ENCODE data around the gene MAP7D3.

Gene MAP7D3

DNA sequence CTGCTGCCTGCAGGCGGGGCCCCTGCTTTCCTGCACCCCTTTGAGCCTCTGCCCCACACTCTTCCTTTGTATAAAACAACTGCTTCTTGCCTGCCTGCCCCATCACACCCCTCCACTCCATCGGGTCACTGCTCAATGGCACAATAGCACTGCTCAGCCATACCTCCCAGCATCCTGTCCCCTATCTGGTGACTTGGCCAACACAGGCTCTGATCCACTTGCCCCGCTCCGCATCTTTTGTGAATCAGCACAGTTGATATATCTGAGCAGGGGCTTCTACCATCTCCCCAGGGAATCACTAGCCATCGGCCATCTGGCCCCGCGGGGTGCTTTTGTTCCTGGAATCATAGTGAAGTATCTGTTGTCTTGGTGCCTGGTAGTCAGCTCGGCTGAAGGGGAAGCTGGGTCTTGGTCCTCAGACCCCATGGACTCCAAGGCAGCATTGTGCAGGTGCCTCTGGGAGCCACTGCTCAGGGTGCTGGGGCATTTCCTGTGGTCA, 45.3 kb downstream of the MAP7D3 start:
- Histone ChIP-seq H3K27ac (ENCODE audit: low read depth, low read length) (no peak overlapping the region), H4K20me1 (ENCODE audit: low read depth, low read length) (no peaks in the 10 kb centered on the region), H3K36me3 (ENCODE audit: low read length) (no peaks in the 10 kb centered on the region), H3K79me2 (ENCODE audit: insufficient read depth, low read length) (no peaks in the 10 kb centered on the region), H3K9me2 (replicated peaks; ENCODE audit: insufficient read depth, low read length) (no peaks in the 10 kb centered on the region), H3K9me3 (ENCODE audit: insufficient read depth, low read length) (no peaks in the 10 kb centered on the region), H3K27me3 (ENCODE audit: low read length) (no peaks in the 10 kb centered on the region), H3K9ac (ENCODE audit: low read length) (no peak overlapping the region), H3K4me2 (ENCODE audit: low read depth, low read length, poor library complexity, severe bottlenecking) (no peak overlapping the region), H2AFZ (ENCODE audit: low read depth, low read length, severe bottlenecking) (no peak overlapping the region), H3K4me3 (ENCODE audit: insufficient read depth, low read length, poor library complexity, severe bottlenecking) (no peak overlapping the region), H3F3A (ENCODE audit: insufficient read depth) (no peaks in the 10 kb centered on the region)
- TF ChIP-seq, protein P1, sequence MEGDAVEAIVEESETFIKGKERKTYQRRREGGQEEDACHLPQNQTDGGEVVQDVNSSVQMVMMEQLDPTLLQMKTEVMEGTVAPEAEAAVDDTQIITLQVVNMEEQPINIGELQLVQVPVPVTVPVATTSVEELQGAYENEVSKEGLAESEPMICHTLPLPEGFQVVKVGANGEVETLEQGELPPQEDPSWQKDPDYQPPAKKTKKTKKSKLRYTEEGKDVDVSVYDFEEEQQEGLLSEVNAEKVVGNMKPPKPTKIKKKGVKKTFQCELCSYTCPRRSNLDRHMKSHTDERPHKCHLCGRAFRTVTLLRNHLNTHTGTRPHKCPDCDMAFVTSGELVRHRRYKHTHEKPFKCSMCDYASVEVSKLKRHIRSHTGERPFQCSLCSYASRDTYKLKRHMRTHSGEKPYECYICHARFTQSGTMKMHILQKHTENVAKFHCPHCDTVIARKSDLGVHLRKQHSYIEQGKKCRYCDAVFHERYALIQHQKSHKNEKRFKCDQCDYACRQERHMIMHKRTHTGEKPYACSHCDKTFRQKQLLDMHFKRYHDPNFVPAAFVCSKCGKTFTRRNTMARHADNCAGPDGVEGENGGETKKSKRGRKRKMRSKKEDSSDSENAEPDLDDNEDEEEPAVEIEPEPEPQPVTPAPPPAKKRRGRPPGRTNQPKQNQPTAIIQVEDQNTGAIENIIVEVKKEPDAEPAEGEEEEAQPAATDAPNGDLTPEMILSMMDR (IDR thresholded peaks at IDR 0.05; ENCODE audit: insufficient read depth, low read length, poor library complexity, severe bottlenecking): no peak
- TF ChIP-seq EZH2phosphoT487 (conservative IDR thresholded peaks at IDR 0.05; ENCODE audit: low read length): no peak

DNA sequence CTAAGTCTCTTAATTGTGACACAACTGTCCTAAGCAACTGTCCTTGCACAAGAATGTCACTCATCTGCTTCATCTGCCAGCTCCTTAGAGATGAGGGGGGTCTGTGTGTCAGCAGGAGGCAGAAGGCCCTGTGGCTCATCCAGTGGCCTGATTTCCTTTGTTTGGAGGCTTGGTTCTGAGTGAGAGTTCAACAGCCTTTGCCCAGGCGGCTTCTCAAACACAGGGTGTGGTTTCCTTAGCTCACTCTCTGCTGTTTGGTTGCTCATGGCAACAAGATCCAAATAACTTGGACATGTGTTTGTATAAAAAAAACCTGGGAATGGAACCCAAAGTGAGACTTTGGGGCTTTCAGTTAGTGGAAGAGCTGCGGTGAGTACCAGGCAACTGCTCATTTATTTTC, 46.6 kb downstream of the MAP7D3 start:
- TF ChIP-seq, protein P1 (IDR thresholded peaks at IDR 0.05; ENCODE audit: insufficient read depth, low read length, poor library complexity, severe bottlenecking): no peak
- TF ChIP-seq EZH2phosphoT487 (conservative IDR thresholded peaks at IDR 0.05; ENCODE audit: low read length): no peak
- Histone ChIP-seq H3K27ac (ENCODE audit: low read depth, low read length) (no peak overlapping the region), H3K9ac (ENCODE audit: low read length) (no peak overlapping the region)

DNA sequence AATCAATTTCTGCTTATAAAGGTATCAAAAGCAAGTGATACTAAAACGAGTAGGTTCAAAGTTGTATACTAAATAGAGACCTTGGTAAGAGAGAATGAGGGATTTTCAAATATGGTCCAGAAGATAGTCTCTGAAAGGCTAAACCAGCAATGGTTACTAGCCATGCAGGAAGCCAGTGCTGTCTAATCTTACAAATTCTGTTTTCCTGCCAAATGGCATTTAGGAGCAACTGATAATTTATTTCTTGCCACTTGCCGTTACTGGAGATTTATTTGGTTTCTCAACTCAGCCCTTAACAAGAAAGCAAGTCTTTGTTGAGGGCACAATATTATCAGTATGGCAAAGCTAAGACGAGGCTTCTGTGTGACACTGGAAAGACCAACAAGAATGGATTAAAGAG, 47.2 kb downstream of the MAP7D3 start:
- Histone ChIP-seq H3K36me3 (ENCODE audit: low read length) (no peaks in the 10 kb centered on the region), H3K9me3 (ENCODE audit: insufficient read depth, low read length) (no peaks in the 10 kb centered on the region), H3F3A (ENCODE audit: insufficient read depth) (no peaks in the 10 kb centered on the region), H3K4me2 (ENCODE audit: low read depth, low read length, poor library complexity, severe bottlenecking) (no peak overlapping the region), H3K4me3 (ENCODE audit: insufficient read depth, low read length, poor library complexity, severe bottlenecking) (no peak overlapping the region), H3K9ac (ENCODE audit: low read length) (no peak overlapping the region), H4K20me1 (ENCODE audit: low read depth, low read length) (no peaks in the 10 kb centered on the region), H3K79me2 (ENCODE audit: insufficient read depth, low read length) (no peaks in the 10 kb centered on the region), H2AFZ (ENCODE audit: low read depth, low read length, severe bottlenecking) (no peak overlapping the region), H3K27me3 (ENCODE audit: low read length) (no peaks in the 10 kb centered on the region), H3K9me2 (replicated peaks; ENCODE audit: insufficient read depth, low read length) (no peaks in the 10 kb centered on the region), H3K27ac (ENCODE audit: low read depth, low read length) (no peak overlapping the region)
- TF ChIP-seq, protein P1 (IDR thresholded peaks at IDR 0.05; ENCODE audit: insufficient read depth, low read length, poor library complexity, severe bottlenecking): no peak
- no peak for TF ChIP-seq EZH2phosphoT487 (conservative IDR thresholded peaks at IDR 0.05; ENCODE audit: low read length)

More for the DNA sequence above, 46.6 kb downstream of the MAP7D3 start:
- Histone ChIP-seq H3K9me2 (replicated peaks; ENCODE audit: insufficient read depth, low read length) (no peaks in the 10 kb centered on the region), H4K20me1 (ENCODE audit: low read depth, low read length) (no peaks in the 10 kb centered on the region), H3F3A (ENCODE audit: insufficient read depth) (no peaks in the 10 kb centered on the region), H3K27me3 (ENCODE audit: low read length) (no peaks in the 10 kb centered on the region), H3K4me2 (ENCODE audit: low read depth, low read length, poor library complexity, severe bottlenecking) (no peak overlapping the region), H3K4me3 (ENCODE audit: insufficient read depth, low read length, poor library complexity, severe bottlenecking) (no peak overlapping the region), H3K9me3 (ENCODE audit: insufficient read depth, low read length) (no peaks in the 10 kb centered on the region), H2AFZ (ENCODE audit: low read depth, low read length, severe bottlenecking) (no peak overlapping the region), H3K79me2 (ENCODE audit: insufficient read depth, low read length) (no peaks in the 10 kb centered on the region), H3K36me3 (ENCODE audit: low read length) (no peaks in the 10 kb centered on the region)
